OCI-LY7 (cell line): ENCODE results near the gene IL17REL. TPM values are rescaled to one million over a fixed set of nuclear protein-coding genes. Genes with fewer than 3 reads are reported as not detected.

Experiments used
- BruUV-seq: library from RNA; stranded (reverse); fragments of 400-500 nt; replicated peaks from 2 replicates; lab custom pipeline; 2021; lab: Mats Ljungman, UMichigan
- CTCF ChIA-PET: fragments of 300-600 bp; sonication (Branson Sonifier 250); formaldehyde crosslinking; loops from one replicate; lab custom pipeline; 2022; ENCODE audit warnings: antibody characterized with exemption; ENCODE audit not compliant: unreplicated experiment; lab: Charles Lee
- POLR2A ChIA-PET: fragments of 300-600 bp; sonication (Branson Sonifier 250); formaldehyde crosslinking; loops from one replicate; lab custom pipeline; 2022; ENCODE audit warnings: antibody characterized with exemption; lab: Charles Lee
- DNase-seq: peaks from one replicate; pipeline ENCODE4 v3.0.0-alpha.2; 2015; ENCODE audit warnings: low spot score
- H2AFZ ChIP-seq: fragments of 200-600 bp; sonication (generic), shearing (Covaris generic); 2 replicates; pipeline ENCODE4 v1.6.1; 2014; ENCODE audit warnings: mild to moderate bottlenecking, antibody characterized with exemption, low read length, moderate library complexity
- H3K27ac ChIP-seq: fragments of 200-600 bp; sonication (generic); 2 replicates; pipeline ENCODE4 v1.5.1; 2014; ENCODE audit warnings: mixed run types, low read depth, mild to moderate bottlenecking, moderate library complexity, low read length, inconsistent platforms; ENCODE audit not compliant: poor library complexity, severe bottlenecking
- H3K36me3 ChIP-seq: fragments of 200-600 bp; sonication (generic); 2 replicates; pipeline ENCODE4 v1.6.1; 2014; ENCODE audit warnings: mild to moderate bottlenecking, antibody characterized with exemption, low read length, moderate library complexity, mixed read lengths; ENCODE audit not compliant: insufficient read depth
- H3K4me1 ChIP-seq: fragments of 200-600 bp; sonication (generic); 2 replicates; pipeline ENCODE4 v1.5.1; 2014; ENCODE audit warnings: mild to moderate bottlenecking, low read length; ENCODE audit not compliant: insufficient read depth, poor library complexity, severe bottlenecking
- H3K4me2 ChIP-seq: fragments of 200-600 bp; sonication (generic); 2 replicates; pipeline ENCODE4 v1.6.1; 2014; ENCODE audit warnings: mild to moderate bottlenecking, low read length
- H3K4me3 ChIP-seq: fragments of 200-600 bp; sonication (generic); 2 replicates; pipeline ENCODE4 v1.5.1; 2014; ENCODE audit warnings: mild to moderate bottlenecking, low read depth, low read length; ENCODE audit not compliant: poor library complexity, severe bottlenecking
- H3K79me2 ChIP-seq: fragments of 200-600 bp; sonication (generic); 2 replicates; pipeline ENCODE4 v1.6.1; 2016; ENCODE audit warnings: low read depth, mild to moderate bottlenecking, low read length, moderate library complexity, mixed read lengths; ENCODE audit not compliant: insufficient read depth
- H3K9me2 ChIP-seq: fragments of 200-600 bp; sonication (generic); 2 replicates; pipeline ENCODE4 v1.6.1; 2016; ENCODE audit warnings: mild to moderate bottlenecking, low read length, mixed read lengths; ENCODE audit not compliant: insufficient read depth
- H3K9me3 ChIP-seq: fragments of 200-600 bp; sonication (generic); 2 replicates; pipeline ENCODE4 v1.6.1; 2014; ENCODE audit warnings: mild to moderate bottlenecking, mixed run types, low read length, mixed read lengths
- H4K20me1 ChIP-seq: fragments of 200-600 bp; sonication (generic); 2 replicates; pipeline ENCODE4 v1.6.1; 2014; ENCODE audit warnings: mild to moderate bottlenecking, antibody characterized with exemption, low read length, moderate library complexity, mixed read lengths; ENCODE audit not compliant: insufficient read depth
- EZH2phosphoT487 ChIP-seq: fragments of 200-600 bp; sonication (generic); IDR thresholded peaks from 2 replicates; pipeline ENCODE4 v1.6.1; 2018; ENCODE audit warnings: low read depth, borderline replicate concordance, mild to moderate bottlenecking, mixed run types, antibody characterized with exemption, low read length, moderate library complexity, mixed read lengths
- intact Hi-C: fragments of 100-400 bp; cut with micrococcal nuclease; formaldehyde crosslinking; loops from one replicate; pipeline ENCODE4 v1.10.0; 2022; ENCODE audit not compliant: unreplicated experiment
- total RNA-seq, 2 experiments: library from RNA; depleted of rRNA in 1 of 2; stranded (reverse); fragments of >200 nt in 1 of 2; shearing (Covaris generic) in 1 of 2; gene quantifications; 2 replicates each; pipeline ENCODE4 v1.2.3, GENCODE V29; 2014 to 2022
- TF ChIP-seq, protein P1 (sequence below): fragments of 200-600 bp; sonication (generic); conservative IDR thresholded peaks from 2 replicates; pipeline ENCODE4 v1.5.1; 2014; ENCODE audit warnings: mild to moderate bottlenecking, antibody characterized with exemption, low read length, moderate library complexity, mixed read lengths

IL17REL gene
- total RNA-seq, 2 experiments from 2014 or later: 0.03 TPM; not detected in 1

GRCh38 chr22:50031189-50032091 lies 18.9 kb upstream of the IL17REL start:
- Histone ChIP-seq H3K79me2 (no peaks in the 10 kb centered on the region), H3K4me3 (no peak overlapping the region), H3K9me2 (no peaks in the 10 kb centered on the region), H3K9me3 (no peaks in the 10 kb centered on the region), H2AFZ (no peak overlapping the region), H4K20me1 (no peaks in the 10 kb centered on the region), H3K4me2 (no peak overlapping the region), H3K4me1 (peaks cover 7% of the 10 kb centered on the region), H3K36me3 (no peaks in the 10 kb centered on the region), H3K27ac (no peak overlapping the region)
- intact Hi-C loops: loop anchor here (2.0 to 5.0 kb wide), 3 partner anchors 39 to 265 kb away; no protein-coding TSS in a partner anchor
- ChIA-PET CTCF (interaction anchor here (0.8 to 1.4 kb wide), 2 partner anchors 72 to 100 kb away, joined by 3 to 8 read pairs; no protein-coding TSS in a partner anchor), POLR2A (interaction anchor here (0.6 kb wide), 1 partner anchor 75 kb away, joined by 3 read pairs; no protein-coding TSS in a partner anchor)
- no peak for DNase-seq
- no TSS peak for BruUV-seq
- no peak for TF ChIP-seq EZH2phosphoT487
- TF ChIP-seq, protein P1, sequence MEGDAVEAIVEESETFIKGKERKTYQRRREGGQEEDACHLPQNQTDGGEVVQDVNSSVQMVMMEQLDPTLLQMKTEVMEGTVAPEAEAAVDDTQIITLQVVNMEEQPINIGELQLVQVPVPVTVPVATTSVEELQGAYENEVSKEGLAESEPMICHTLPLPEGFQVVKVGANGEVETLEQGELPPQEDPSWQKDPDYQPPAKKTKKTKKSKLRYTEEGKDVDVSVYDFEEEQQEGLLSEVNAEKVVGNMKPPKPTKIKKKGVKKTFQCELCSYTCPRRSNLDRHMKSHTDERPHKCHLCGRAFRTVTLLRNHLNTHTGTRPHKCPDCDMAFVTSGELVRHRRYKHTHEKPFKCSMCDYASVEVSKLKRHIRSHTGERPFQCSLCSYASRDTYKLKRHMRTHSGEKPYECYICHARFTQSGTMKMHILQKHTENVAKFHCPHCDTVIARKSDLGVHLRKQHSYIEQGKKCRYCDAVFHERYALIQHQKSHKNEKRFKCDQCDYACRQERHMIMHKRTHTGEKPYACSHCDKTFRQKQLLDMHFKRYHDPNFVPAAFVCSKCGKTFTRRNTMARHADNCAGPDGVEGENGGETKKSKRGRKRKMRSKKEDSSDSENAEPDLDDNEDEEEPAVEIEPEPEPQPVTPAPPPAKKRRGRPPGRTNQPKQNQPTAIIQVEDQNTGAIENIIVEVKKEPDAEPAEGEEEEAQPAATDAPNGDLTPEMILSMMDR: no peak

DNA sequence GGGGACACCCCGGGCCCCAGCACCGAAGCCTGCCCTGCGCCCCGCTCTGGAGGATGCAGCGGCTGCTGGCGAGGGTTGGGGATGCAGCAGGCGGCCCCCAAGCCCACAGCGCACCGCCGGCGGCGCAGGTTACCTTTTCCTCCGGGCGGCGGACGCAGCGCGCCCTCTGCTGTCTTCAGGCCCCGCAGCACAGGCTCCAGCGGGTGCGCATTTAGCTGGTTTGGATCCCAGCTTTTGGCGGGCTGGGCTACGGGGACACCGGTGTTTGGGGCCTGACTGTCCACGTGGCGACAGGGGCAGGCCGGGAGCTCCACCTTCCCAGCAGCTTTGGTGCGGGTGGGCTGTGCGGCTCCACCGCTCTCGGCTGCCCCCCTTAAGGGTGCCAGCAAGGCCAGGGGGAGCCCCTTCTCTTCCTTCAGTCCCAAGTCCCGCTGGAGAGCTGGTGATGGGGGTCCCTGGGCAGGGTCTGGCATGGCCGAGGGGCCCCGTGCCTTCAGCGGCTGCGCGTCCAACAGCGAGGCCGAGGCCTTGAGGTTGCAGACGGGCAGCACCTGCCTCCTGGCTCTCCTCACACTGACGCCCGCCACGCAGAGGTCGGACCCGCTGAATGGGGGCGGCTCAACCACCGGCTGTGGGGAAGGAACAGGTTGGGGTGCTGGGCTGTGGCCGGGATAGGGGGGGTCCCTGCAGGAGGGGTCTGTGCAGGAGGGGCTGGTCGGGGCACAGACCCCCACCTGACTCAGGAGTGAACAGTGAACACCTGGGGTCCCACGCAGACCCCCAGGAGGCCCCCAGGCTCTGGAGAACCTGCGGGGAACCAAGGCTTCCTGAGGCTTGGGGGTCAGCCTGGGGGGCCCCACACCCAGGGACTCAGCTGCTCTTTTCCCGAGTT lies 18.0 kb upstream of the IL17REL start:
- H4K20me1 ChIP-seq: no peaks in the 10 kb centered on the region
- intact Hi-C loops: loop anchor here (1.0 to 5.0 kb wide), 4 partner anchors 38 to 264 kb away; no protein-coding TSS in a partner anchor
- H3K9me2 ChIP-seq: no peaks in the 10 kb centered on the region
- H3K27ac ChIP-seq: no peak overlapping the region
- H3K79me2 ChIP-seq: no peaks in the 10 kb centered on the region
- TF ChIP-seq, protein P1: peak; percentile 91
- no peak for TF ChIP-seq EZH2phosphoT487
- peak; percentile 86 for DNase-seq
- no peaks in the 10 kb centered on the region for H3K36me3 ChIP-seq
- peak overlapping the region; percentile 42 for H3K4me2 ChIP-seq
- H2AFZ ChIP-seq: no peak overlapping the region
- POLR2A ChIA-PET: interaction anchor here (0.6 to 0.7 kb wide), 2 partner anchors 106 to 132 kb away, joined by 3 read pairs; no protein-coding TSS in a partner anchor
- no peak overlapping the region for H3K4me3 ChIP-seq
- no peaks in the 10 kb centered on the region for H3K9me3 ChIP-seq
- no TSS peak for BruUV-seq
- CTCF ChIA-PET: interaction anchor here (0.8 to 1.4 kb wide), 3 partner anchors 34 to 99 kb away, joined by 3 to 8 read pairs (median 3); no protein-coding TSS in a partner anchor
- peaks cover 7% of the 10 kb centered on the region for H3K4me1 ChIP-seq
